GM19023 (cell line): ENCODE results near the gene SMYD3.

ENCODE experiments used
- ATAC-seq: cut with Tn5 transposase; IDR thresholded peaks from one replicate; pipeline ENCODE4 v1.9.1; 2021; ENCODE audit warnings: mild to moderate bottlenecking, moderate library complexity; ENCODE audit not compliant: unreplicated experiment

SMYD3 gene

DNA sequence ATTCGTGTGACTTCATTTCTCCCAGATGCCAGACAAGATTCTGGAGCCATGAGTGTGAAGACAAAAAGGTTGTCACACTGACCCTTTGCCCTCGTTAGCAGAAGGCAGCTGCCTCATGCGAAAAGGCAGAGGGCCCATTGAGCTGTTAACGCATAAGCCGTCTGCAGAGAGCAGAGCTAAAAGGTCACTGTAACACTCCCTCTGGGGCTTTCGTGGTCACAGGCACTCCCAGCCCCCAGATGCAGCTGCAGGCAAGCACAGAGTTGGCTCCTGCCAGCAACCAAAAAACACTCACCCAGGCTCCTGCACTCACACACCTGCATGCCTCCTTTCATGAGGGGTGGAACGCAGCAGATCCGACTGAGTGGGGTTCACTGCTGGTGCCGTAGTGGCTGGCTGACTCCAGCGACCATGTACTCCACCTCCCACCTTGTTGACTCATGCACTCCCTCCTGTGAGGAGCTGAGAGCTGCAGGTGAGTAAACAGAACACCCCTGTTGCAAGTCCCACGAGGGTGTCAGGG is 287.5 kb downstream of the SMYD3 start:
- ATAC-seq: no peak

DNA sequence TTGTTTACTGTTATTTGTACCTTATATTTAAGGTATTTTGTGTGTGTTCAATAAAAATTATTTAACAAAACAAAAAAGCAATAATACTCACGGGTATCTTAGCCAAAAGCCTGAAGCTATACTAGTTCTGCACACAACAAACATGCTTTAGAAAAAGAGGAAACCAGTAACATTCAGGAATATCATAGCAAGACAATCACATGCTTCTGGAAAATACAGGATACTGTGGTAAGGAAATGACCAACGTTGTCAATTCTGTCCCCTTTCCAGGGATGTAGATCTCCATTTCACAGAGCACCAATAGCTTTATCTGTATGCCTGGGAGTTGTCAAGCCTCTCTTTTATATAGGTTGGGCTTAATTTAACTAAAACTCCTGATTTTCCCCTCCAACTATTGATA is 288.4 kb downstream of the SMYD3 start:
- no peak for ATAC-seq

DNA sequence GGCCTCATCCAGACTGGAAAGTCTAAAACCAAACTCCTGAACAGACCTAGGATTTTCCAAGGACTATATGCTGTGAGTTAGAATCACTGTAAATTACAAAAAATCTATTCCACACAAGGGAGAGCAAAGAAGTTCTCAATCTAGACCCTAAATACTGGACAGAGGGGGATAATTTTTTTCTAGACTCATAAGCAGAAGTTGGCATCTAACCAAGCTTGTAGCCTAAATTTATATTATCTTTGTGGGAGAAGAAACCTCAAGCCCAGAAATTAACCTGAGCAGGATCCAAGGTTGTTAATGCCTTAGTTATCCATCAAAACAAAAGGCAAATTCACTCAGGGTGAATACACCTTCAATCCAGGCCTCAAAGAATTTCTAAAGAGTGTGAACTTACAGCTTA is 290.2 kb downstream of the SMYD3 start:
- no peak for ATAC-seq

DNA sequence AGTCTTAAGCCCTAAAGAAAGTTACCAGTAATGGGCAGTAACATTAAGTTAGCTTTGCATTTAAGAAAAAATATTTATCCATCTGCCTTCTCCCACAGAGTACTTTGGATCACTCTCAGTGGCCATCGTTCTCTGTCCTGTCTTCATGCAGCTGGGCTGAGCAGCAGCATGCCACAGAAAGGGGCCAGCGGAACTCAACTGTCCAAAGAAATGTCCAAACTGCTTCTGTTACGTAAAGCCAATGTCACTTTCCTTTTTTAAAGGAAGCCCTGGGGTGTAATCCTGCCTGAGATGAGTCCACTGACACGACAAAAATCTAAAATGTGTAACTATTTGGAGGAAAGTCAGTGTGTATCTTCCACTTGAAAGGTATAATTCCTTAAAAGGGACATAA is 291.6 kb downstream of the SMYD3 start:
- ATAC-seq: no peak

DNA sequence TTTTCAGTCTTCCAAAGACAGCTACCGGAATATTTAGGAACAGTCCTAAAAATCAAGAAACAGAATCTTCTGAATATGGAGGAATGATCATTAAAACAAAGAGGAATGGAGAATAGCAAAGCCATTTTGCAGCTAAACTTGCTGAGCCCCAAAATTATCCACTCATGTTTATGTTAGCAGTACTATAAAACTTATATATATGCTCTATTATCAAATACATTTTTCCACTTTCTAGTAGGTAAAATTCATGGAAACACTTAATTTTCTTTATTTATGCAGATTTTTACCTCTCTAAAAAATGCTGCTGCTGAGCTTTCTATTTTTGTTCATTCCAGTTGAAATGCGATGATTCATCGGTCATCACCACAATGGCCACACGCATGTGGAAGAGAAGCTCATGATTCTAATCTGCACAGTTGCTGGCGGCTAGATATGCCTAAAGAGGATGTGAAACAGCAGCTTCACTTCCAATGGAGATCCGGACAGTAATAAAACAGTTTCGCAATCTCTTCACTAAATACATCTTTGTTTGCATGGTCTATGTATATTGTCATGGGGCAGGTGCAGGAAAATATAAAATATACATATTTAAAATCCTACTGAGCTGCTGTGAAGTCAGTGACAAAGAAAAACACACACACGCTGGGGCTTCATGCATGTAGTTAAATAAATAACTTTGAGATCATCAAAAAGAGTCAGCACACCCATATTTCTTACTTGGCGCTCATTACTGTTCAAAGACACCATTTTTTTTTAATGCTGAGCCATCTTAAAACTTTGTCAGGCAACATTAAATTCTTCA is 292.2 kb downstream of the SMYD3 start:
- peak; percentile 89 for ATAC-seq

DNA sequence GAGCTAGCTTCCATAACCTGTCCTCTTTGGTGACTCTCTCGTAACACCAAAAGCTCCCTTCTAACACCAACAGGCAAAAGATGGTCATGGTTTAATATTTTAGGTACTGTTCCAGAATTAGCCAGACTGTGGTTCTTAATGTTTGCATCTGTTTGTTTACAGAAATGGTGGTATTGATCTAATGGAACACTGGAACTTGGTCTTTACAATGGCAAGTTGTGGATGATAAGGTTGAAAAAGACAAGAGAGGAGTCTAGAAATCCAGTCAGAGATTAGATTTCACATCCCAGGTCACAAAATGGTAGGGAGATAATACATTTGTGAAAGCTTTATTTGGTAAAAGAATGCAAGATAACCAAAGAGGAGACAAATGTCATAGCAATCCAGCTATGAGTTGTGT is 293.1 kb downstream of the SMYD3 start:
- no peak for ATAC-seq

DNA sequence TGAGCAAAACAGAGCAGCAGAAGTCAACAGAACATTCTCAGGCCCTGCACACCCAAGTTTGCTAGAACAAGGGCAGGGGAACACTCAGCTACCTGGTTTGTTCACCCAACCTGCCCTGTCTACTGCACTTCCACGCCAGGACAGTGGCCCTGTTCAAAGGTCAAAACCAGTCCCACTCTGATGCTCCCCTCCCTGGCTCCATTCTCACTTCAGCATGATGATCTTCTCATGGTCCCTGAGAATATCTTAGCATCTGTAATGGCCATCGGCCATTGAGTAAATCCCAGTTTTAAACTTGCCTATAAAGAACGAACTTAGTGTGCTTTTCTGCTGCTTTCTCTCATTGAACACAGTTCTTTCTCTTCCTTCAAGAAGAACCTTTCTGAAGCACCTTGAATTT is 293.6 kb downstream of the SMYD3 start:
- no peak for ATAC-seq

DNA sequence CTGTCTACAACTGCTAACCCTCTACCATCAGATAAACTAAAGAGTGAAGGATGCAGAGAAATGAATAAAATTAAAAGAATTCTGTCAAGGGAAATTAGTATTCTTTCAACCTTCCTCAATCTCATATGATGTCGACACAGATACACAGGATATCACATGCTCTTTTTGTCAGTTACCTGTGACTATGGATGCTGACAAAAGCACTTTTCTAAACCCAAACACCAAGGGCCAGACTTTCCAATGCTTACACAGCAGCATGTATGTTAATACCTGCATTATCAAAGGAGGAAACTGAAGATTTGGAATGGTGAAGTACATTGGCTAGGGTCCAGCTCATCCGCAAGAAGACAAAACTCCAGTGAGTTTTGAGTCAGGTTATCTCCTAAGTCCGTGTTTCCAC is 294.0 kb downstream of the SMYD3 start:
- no peak for ATAC-seq

DNA sequence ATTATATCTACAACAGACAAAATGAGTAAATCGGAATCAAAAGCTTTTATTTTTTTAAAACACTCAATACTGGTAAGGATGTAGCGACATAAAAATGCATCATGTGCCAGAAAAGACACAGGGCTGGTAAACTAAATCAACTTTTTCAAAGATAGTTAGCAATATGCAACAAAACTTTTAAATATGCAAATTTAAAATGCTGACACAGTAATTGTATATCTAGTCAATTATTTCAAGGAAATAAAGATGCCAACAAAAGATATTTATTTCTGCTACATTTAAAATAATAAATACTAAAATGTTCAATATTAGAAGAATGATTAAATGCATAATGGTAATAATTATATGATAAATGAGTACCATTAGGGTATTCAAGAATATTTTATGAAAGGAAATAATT is 295.1 kb downstream of the SMYD3 start:
- ATAC-seq: no peak

DNA sequence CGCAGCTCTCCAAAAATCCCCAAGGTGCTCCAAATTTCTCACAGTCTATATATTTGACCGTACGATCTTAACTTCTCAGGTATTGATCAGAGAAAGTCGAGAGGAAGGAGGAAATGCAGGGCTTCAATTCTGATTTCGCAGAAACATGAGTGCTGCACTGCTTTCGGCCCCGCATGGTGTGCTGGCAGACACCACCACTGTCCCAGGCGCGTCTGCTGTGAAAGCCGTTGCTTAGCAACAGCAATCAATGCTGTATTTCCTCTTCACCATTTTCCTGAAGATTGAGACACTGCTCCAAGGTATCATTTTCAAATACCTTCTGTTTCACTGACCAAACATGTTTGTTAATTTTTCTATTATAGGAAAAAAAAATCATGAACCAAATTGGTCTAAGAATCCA is 296.3 kb downstream of the SMYD3 start:
- ATAC-seq: no peak

DNA sequence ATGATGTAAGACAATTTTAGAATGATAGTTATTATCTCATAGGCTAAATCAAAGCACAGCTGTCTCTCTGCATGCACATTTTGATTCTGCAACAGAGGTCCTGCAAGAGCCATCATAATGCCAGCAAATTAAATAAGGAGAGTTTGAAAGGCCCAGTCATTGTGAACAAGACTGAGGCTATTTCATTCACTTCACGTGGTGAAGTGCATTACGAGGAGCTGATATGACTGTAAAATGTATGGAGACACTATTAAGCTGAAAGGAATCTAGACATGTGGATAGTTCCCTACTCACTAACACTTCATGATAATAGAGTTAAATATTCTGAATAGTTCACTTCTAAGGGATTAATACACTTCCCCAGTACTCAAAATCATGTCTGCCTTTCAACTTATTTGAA is 299.0 kb downstream of the SMYD3 start:
- no peak for ATAC-seq

DNA sequence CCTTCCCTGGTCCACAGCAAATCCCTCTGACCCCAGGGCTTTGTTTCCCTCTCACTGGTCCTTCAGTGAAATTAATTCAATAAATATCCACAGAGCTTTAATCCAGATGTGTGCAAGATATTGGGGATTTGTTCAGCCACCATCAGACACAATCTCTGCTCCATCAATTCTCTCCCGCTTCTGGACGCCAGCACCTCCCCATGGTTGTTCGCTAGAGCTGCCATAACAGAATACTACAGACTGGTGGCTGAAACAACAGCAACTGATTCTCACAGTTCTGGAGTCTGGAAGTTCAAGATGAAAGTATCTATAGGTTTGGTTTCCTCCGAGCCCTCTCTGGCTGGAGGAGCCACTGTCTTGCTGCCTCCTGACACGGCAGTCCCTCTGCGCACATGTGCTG is 303.9 kb downstream of the SMYD3 start:
- ATAC-seq: no peak

DNA sequence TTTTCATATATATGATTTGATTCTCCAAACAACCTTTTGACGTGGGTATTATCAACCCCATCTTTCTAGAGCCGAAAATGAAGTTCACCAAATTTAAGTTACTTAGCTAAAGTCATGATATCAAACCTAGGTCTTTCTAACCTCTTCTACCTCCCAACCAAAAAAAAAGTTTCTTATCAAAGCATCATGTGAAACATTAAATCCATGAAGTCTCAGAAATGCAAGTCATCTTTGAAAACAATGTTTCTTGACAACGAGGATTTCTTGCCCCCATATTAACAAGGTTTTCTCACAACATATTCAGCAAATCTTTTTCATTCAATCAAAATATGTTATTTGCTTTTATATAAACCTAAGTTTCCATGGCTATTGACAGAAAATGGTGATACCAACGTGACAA is 306.3 kb downstream of the SMYD3 start:
- ATAC-seq: no peak

DNA sequence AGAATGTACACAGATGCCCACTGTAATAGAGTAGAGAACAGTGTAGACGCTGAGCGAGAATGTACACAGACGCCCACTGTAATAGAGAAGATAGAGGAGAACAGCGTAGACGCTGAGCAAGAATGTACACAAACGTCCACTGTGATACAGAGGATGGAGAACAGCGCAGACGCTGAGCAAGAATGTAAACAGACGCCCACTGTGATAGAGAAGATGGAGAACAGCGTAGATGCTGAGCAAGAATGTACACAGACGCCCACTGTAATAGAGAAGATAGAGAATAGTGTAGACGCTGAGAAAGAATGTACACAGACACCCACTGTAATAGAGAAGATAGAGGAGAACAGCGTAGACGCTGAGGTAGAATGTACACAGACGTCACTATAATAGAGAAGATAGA is 306.9 kb downstream of the SMYD3 start:
- no peak for ATAC-seq

DNA sequence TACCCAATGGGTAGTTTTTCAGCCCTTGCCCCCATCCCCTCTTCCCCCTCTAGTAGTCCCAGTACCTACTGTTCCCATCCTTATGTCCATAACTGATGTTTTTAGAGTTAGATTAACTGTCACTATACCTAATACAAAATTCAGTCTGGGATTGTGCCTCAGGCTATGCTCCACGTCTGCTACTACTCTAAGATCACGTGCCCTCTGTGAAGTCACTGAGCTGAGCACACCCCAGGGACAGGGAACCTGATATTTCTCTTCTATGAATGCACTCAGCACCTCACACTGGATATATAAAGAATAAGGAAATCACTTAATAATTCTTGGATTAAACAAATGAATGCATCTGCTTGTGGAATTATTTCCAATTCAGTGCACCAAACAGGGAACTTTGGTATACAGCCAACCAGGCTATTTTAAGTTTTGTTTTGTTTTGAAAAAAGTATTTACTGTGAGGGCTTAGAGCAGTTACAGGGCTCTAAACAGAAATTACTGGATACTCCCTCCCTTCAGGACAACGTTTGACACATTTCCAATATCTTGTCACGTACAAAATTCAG is 307.9 kb downstream of the SMYD3 start:
- no peak for ATAC-seq

DNA sequence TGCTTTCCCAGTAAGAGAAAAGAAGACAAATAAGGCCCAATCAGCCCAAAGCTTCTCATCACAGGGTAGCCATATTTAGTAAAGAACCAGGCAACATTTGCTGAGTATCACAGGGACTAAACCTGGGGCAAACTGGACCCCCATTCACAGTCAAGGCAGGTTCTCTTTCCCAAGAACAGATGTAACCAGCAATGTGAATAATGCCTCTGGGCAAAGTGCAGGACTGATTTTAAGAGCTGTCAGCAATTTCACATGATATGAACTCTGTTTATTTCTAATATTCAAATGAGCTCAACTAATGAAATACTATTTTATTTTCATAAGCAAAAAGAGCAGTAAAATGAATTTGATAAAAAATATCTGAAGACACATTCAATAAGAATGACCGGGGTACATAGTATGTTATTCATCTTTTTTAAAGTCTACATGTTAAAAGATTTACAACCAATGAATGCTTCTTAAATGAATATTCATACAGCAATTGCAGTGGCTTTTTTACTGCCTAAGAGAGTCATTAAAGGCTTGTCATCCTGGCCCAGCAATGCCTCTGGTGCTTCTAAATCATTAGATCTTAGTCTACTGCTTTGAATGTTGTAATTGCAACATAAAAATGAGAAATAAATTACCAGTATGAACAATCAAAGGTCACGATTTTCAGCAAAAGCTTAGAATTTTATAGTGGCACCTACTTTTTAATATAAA is 308.8 kb downstream of the SMYD3 start:
- no peak for ATAC-seq

DNA sequence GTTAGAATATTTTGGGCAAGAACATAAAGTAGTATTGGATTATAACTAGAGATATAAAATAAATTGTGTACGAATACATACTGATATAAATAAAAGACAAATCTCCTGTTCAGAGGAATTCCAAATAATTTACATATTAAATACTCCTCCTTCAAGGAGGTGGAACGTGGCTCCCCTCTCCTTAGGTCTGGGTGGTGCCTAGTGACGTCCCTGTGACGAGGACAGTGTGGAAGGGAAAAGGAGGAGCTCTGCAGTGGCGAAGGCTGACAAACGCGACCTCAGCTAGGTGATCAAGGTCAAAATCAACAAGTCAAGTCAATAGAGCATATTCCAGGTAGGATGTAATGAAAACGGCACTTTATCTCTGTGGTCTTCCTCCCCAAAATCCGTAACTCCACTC is 310.0 kb downstream of the SMYD3 start:
- no peak for ATAC-seq

DNA sequence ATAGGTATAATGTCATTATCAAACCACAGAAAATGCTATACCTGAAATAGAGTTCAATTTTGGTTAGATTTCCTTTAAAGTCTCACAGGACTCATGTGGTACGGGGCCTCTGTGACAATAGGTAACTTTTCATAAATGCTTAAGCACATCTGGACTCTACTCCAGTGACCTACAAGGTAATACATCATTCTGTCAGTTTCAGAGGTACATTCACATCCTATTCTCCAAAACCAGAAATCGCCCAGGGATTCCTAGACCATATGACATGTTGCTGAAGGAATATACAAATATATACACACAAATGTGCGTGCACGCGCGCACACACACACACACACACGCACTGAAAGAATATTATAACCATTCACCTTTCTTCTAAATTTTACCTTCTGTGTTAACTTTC is 311.8 kb downstream of the SMYD3 start:
- ATAC-seq: no peak

DNA sequence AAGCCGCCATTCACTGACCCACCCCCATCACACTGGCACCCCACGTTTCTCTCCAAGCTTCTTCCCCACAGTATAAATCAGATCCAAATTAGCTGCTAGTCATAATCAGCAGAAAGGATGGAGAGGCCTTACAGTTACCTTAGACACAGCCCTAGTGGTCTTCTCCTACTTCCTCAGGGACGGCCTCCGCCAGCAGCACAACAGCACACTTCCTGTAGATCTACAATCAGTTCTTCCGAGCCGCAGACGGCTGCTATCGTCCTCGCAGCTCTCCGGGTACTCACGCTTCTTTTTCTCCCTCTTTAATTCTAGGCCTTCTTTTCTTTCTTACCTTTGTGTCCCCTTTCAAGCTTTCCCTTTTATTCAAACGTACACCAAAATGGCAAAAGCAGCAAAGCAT is 313.5 kb downstream of the SMYD3 start:
- ATAC-seq: no peak

DNA sequence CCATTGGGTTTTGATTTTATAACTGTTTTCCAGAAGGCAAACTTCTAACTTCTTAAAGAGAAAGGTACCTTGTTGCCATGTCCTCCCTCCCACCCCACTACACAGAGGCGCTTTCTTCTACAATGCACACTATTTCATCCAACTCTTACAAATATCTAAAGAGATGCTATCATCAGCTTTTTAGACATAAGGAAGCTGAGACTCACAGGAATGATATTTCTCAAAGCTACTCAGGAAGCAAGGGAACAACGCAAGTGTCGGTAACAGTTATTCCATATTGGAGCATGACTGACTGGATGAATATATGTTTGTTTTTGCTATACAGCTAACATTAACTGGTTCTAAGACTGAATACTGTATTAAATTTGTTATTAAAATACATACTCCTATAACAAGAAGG is 318.0 kb downstream of the SMYD3 start:
- ATAC-seq: no peak

DNA sequence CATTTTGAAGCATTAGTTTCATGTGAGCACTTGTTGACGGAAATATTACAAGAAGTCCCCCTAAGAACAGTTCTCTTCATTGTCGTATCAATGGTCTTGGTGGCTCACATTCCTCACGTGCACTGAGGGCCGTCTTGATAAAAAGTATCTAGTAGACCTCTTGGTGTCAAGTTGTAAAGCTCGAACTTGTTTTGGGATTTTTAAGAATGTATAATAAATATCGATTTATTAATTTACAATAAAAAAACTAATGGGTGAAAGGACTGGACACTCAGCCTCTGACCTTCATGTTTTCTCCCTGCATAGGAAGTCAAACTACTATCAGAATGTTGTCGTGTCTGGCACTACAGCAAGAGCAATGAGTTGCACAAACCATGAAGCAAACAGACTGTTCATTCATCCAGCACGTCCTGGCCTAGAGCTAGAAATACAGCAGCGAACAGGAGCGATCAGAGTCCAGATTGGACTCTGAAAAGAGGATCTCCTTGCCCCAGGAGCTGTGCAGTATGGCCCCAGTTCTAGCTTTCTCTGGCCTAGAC is 319.2 kb downstream of the SMYD3 start:
- no peak for ATAC-seq

DNA sequence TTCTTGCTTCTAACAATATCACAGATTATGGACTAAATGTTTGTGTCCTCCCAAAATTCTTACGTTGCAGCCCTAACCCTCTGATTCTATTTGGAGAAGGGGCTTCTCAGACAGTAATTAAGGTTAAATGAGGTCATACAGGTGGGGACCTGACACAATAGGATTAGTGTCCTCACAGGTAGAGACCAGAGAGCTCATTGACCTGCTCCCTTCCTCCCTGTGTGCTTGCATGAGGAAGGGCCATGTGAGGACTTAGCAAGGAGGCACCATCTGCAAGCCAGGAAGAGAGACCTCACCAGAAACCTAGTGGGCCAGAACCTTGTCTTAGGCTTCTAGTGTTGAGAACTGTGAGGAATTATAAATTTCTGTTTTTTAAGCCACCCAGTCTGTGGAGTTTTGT is 322.6 kb downstream of the SMYD3 start:
- ATAC-seq: no peak
